Panc1 (cell line): ENCODE measurements around the gene SLC6A8. TPM values are rescaled to one million over a fixed set of nuclear protein-coding genes. Genes with fewer than 3 reads are reported as not detected.

Experiments
- ATAC-seq: fragments of 200-7000 bp; cut with Tn5 transposase; 2 replicates; pipeline ENCODE4 v1.9.1; 2020; ENCODE audit warnings: mild to moderate bottlenecking, moderate library complexity
- BruUV-seq: library from RNA; stranded (reverse); fragments of 400-500 nt; replicated peaks from 2 replicates; lab custom pipeline; 2021; lab: Mats Ljungman, UMichigan
- CTCF ChIA-PET: fragments of 300-600 bp; sonication (Branson Sonifier 250); formaldehyde crosslinking; loops from one replicate; lab custom pipeline; 2022; ENCODE audit warnings: antibody characterized with exemption; lab: Charles Lee
- POLR2A ChIA-PET: fragments of 300-600 bp; sonication (Branson Sonifier 250); formaldehyde crosslinking; loops from one replicate; lab custom pipeline; 2022; ENCODE audit warnings: antibody characterized with exemption; lab: Charles Lee
- DNase-seq: peaks from one replicate; pipeline ENCODE4 v3.0.0-alpha.2; 2010; ENCODE audit warnings: low read depth, low spot score
- H3K27ac ChIP-seq: 2 replicates; pipeline ENCODE4 v1.5.1; 2011; ENCODE audit warnings: mild to moderate bottlenecking, low read length, inconsistent platforms
- H3K27me3 ChIP-seq: fragments of 200-500 bp; sonication (Bioruptor generic); 2 replicates; pipeline ENCODE4 v1.6.0; 2014; ENCODE audit warnings: low read length, inconsistent platforms; ENCODE audit not compliant: control insufficient read depth, insufficient read depth
- H3K36me3 ChIP-seq: fragments of 200-500 bp; sonication (Bioruptor generic); 2 replicates; pipeline ENCODE4 v1.5.1; 2014; ENCODE audit warnings: inconsistent platforms, mild to moderate bottlenecking, low read length, moderate library complexity; ENCODE audit not compliant: control insufficient read depth, insufficient read depth
- H3K4me1 ChIP-seq: 2 replicates; pipeline ENCODE4 v1.5.1; 2011; ENCODE audit warnings: inconsistent platforms, mild to moderate bottlenecking, low read length, moderate library complexity; ENCODE audit not compliant: control insufficient read depth, insufficient read depth
- H3K4me3 ChIP-seq, 2 experiments: 2 replicates each; pipeline ENCODE4 v1.5.1; 2011 to 2012; ENCODE audit warnings: low read depth in 2 of 2, low read length in 2 of 2, mild to moderate bottlenecking in 2 of 2, inconsistent platforms in 1 of 2, moderate library complexity in 1 of 2
- H3K9me3 ChIP-seq: fragments of 200-500 bp; sonication (Bioruptor generic); 2 replicates; pipeline ENCODE4 v1.5.1; 2014; ENCODE audit warnings: low read depth, mild to moderate bottlenecking, inconsistent platforms, low read length, moderate library complexity; ENCODE audit not compliant: control insufficient read depth, insufficient read depth
- POLR2AphosphoS5 ChIP-seq: IDR thresholded peaks from 2 replicates; pipeline ENCODE4 v1.6.1; 2012; ENCODE audit warnings: mild to moderate bottlenecking, low read depth, low read length, moderate library complexity
- SIN3A ChIP-seq: IDR thresholded peaks from 2 replicates; pipeline ENCODE4 v1.6.1; 2012; ENCODE audit warnings: low read depth, mild to moderate bottlenecking, low read length, moderate library complexity, borderline replicate concordance; ENCODE audit not compliant: insufficient read depth
- TCF7L2 ChIP-seq: IDR thresholded peaks from 2 replicates; pipeline ENCODE4 v1.6.1; 2011; ENCODE audit warnings: mild to moderate bottlenecking, low read depth, low read length, inconsistent platforms
- in situ Hi-C: cut with HindIII; loops from 2 replicates; pipeline ENCODE4 v1.10.0; 2016; ENCODE audit warnings: low sequenced_read_pairs, low pct_unique_long_range_greater_than_20kb
- intact Hi-C: fragments of 100-400 bp; cut with micrococcal nuclease; formaldehyde crosslinking; loops from one replicate; pipeline ENCODE4 v1.10.0; 2022; ENCODE audit not compliant: unreplicated experiment
- total RNA-seq: library from RNA; stranded (reverse); gene quantifications from one replicate; pipeline ENCODE4 v1.2.1, GENCODE V29; 2021; ENCODE audit not compliant: unreplicated experiment
- TF ChIP-seq, protein P1 (sequence below): fragments of 450-650 bp; IDR thresholded peaks from 2 replicates; pipeline ENCODE4 v1.5.1; 2017; ENCODE audit warnings: mild to moderate bottlenecking
- TF ChIP-seq, protein P2 (sequence below), 2 experiments: IDR thresholded peaks; 2 replicates each; pipeline ENCODE4 v1.6.1; 2011 to 2012; ENCODE audit warnings: low read depth in 2 of 2, control low read depth in 1 of 2, low read length in 1 of 2, mild to moderate bottlenecking in 1 of 2, moderate library complexity in 1 of 2; ENCODE audit not compliant: insufficient read depth in 1 of 2

Gene SLC6A8
- total RNA-seq, 1 experiment from 2014 or later: 125 TPM

DNA sequence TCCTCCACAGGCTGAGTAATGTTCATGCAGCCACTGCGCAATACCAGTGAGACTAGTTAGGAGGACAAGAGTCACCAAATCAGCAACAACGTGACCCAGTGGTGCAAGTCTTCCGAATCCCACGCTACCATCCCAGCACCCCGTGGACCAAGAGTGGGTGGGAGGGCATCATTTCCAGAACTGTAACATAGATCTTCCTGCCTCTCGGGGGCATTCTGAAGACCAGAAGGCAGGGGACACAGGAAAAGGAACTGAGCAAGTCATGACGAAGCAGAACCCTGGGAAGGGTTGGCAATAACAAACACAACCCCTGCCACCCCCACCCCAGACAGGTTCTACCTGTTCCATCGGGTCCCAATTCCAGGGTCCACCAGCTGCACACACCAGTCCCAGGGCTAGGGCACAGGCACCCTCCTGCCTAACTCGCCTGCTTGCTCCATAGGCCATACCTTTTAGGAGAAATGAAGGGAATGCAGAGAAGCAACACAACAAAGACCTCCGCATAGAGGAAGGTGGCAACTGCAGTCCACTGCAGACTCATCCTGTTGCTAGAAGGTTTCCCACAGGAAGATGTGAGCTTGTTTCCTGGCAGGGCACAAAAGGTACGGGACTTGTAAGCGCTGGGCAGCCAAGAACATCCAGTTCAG is 35.1 kb downstream of the SLC6A8 start:
- BruUV-seq: no TSS peak
- intact Hi-C loops (no loop called here), in situ Hi-C loops (no loop called here)
- DNase-seq: no peak
- peaks cover 16% of the 10 kb centered on the region for H3K36me3 ChIP-seq
- TF ChIP-seq, protein P1, sequence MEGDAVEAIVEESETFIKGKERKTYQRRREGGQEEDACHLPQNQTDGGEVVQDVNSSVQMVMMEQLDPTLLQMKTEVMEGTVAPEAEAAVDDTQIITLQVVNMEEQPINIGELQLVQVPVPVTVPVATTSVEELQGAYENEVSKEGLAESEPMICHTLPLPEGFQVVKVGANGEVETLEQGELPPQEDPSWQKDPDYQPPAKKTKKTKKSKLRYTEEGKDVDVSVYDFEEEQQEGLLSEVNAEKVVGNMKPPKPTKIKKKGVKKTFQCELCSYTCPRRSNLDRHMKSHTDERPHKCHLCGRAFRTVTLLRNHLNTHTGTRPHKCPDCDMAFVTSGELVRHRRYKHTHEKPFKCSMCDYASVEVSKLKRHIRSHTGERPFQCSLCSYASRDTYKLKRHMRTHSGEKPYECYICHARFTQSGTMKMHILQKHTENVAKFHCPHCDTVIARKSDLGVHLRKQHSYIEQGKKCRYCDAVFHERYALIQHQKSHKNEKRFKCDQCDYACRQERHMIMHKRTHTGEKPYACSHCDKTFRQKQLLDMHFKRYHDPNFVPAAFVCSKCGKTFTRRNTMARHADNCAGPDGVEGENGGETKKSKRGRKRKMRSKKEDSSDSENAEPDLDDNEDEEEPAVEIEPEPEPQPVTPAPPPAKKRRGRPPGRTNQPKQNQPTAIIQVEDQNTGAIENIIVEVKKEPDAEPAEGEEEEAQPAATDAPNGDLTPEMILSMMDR: no peak
- TF ChIP-seq, protein P2, sequence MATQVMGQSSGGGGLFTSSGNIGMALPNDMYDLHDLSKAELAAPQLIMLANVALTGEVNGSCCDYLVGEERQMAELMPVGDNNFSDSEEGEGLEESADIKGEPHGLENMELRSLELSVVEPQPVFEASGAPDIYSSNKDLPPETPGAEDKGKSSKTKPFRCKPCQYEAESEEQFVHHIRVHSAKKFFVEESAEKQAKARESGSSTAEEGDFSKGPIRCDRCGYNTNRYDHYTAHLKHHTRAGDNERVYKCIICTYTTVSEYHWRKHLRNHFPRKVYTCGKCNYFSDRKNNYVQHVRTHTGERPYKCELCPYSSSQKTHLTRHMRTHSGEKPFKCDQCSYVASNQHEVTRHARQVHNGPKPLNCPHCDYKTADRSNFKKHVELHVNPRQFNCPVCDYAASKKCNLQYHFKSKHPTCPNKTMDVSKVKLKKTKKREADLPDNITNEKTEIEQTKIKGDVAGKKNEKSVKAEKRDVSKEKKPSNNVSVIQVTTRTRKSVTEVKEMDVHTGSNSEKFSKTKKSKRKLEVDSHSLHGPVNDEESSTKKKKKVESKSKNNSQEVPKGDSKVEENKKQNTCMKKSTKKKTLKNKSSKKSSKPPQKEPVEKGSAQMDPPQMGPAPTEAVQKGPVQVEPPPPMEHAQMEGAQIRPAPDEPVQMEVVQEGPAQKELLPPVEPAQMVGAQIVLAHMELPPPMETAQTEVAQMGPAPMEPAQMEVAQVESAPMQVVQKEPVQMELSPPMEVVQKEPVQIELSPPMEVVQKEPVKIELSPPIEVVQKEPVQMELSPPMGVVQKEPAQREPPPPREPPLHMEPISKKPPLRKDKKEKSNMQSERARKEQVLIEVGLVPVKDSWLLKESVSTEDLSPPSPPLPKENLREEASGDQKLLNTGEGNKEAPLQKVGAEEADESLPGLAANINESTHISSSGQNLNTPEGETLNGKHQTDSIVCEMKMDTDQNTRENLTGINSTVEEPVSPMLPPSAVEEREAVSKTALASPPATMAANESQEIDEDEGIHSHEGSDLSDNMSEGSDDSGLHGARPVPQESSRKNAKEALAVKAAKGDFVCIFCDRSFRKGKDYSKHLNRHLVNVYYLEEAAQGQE (IDR thresholded peaks at IDR 0.05; ENCODE audit: insufficient read depth in 1 of 2, low read depth in 2 of 2, low read length in 1 of 2): no peak
- no peak for TF ChIP-seq POLR2AphosphoS5
- POLR2A ChIA-PET: no interaction called here
- peak overlapping the region; percentile 90 for H3K27ac ChIP-seq
- peaks cover 20% of the 10 kb centered on the region for H3K4me1 ChIP-seq
- H3K27me3 ChIP-seq: no peaks in the 10 kb centered on the region
- CTCF ChIA-PET: no interaction called here
- no peak for ATAC-seq
- H3K9me3 ChIP-seq: no peaks in the 10 kb centered on the region
- H3K4me3 ChIP-seq: peak overlapping the region; percentile 84 to 92

DNA sequence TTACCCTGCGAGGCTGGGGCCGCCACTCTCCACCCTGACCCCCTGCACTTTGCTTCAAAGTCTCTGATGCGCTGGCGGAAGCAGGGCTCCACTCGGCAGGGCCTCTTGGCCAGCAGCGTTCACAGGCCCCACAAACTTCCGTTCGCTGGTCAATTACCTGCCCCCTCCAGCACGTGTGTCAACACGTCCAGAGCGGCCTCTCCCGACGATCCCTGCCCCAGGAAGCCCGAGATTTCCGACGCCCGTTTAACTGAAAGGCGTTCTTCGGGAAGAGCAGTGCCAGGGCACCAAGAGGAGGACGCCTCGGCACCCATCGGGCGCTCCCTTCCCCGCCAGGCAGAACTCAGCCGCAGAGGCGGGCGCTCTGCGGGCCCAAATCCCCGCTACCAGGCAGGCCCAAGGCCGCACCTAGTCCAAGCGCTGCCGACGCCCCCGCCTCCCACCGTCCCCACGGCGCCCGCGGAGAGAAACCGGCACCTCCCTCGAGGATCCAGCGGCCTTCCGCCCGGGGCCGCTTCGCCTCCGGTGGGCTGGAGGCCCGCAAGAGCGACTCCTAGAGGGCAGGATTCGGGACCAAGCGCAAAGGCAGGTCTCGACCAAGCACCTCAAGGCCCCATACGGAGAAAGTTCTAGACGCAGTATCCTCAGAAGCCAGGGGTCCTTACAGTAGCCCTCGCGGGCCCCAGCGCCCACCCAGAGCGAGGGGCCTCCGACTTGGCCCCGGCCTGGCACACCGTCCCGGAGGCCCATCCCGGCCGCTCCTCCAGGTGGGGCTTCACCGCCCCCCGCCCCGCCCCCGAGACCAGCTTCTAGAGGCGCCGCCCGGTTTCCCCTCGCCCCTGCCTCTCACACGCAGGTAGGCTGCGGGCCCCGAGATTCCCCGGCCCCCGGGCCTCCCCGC is 35.9 kb downstream of the SLC6A8 start:
- TF ChIP-seq TCF7L2 (no peak), POLR2AphosphoS5 (no peak; the same call in 1 of the 2 replicates), SIN3A (no peak)
- TF ChIP-seq, protein P2 (IDR thresholded peaks at IDR 0.05; ENCODE audit: insufficient read depth in 1 of 2, low read depth in 2 of 2, low read length in 1 of 2): no peak
- TF ChIP-seq, protein P1: no peak
- ChIA-PET CTCF (no interaction called here), POLR2A (no interaction called here)
- intact Hi-C loops: no loop called here
- H3K36me3 ChIP-seq: peaks cover 16% of the 10 kb centered on the region
- H3K9me3 ChIP-seq: no peaks in the 10 kb centered on the region
- no peaks in the 10 kb centered on the region for H3K27me3 ChIP-seq
- no peak for DNase-seq
- peak overlapping the region; percentile 84 to 92 for H3K4me3 ChIP-seq
- in situ Hi-C loops: no loop called here
- no TSS peak for BruUV-seq
- H3K27ac ChIP-seq: peak overlapping the region; percentile 90
- H3K4me1 ChIP-seq: peaks cover 24% of the 10 kb centered on the region
- peak; percentile 60 for ATAC-seq
